AG04449 (cell line): ENCODE measurements around the gene CPZ.

Source experiments
- CTCF ChIA-PET: fragments of 350-600 bp; formaldehyde crosslinking; extraction: SDS; loops from one replicate; lab custom pipeline; 2021; ENCODE audit warnings: antibody characterized with exemption; lab: Yijun Ruan, JAX
- POLR2A ChIA-PET: fragments of 400-600, 350-600 bp; formaldehyde crosslinking; extraction: SDS; loops from one replicate; lab custom pipeline; 2020; ENCODE audit warnings: antibody characterized with exemption, inconsistent platforms; lab: Yijun Ruan, JAX
- DNase-seq: peaks from one replicate; pipeline ENCODE4 v3.0.0-alpha.2; 2010; ENCODE audit warnings: low read depth, low spot score
- H3K4me3 ChIP-seq: 2 replicates; pipeline ENCODE4 v1.5.1; 2011; ENCODE audit warnings: low read depth, mild to moderate bottlenecking, control low read depth, low read length
- TF ChIP-seq, protein P1 (sequence below): IDR thresholded peaks from one replicate; pipeline ENCODE4 v1.5.1; 2011; ENCODE audit warnings: mild to moderate bottlenecking, moderate library complexity, low read length, control low read depth, inconsistent platforms; ENCODE audit not compliant: insufficient read depth; ENCODE audit errors: missing control alignments

Gene CPZ

DNA sequence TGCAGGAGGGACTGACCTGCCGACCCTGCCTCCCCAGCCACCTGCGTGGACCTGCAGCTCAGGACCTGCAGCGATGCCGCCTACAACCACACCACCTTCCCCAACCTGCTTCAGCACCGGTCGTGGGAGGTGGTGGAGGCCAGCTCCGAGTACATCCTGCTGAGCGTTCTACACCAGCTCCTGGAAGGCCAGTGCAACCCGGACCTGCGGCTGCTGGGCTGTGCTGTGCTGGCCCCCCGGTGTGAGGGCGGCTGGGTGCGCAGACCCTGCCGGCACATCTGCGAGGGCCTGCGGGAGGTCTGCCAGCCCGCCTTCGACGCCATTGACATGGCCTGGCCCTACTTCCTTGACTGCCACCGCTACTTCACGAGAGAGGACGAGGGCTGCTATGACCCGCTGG, 8.5 kb downstream of the CPZ start:
- ChIA-PET CTCF (interaction anchor here (1.7 to 8.4 kb wide), 2 partner anchors 130 to 198 kb away, joined by 4 to 121 read pairs; no protein-coding TSS in a partner anchor), POLR2A (no interaction called here)
- TF ChIP-seq, protein P1, sequence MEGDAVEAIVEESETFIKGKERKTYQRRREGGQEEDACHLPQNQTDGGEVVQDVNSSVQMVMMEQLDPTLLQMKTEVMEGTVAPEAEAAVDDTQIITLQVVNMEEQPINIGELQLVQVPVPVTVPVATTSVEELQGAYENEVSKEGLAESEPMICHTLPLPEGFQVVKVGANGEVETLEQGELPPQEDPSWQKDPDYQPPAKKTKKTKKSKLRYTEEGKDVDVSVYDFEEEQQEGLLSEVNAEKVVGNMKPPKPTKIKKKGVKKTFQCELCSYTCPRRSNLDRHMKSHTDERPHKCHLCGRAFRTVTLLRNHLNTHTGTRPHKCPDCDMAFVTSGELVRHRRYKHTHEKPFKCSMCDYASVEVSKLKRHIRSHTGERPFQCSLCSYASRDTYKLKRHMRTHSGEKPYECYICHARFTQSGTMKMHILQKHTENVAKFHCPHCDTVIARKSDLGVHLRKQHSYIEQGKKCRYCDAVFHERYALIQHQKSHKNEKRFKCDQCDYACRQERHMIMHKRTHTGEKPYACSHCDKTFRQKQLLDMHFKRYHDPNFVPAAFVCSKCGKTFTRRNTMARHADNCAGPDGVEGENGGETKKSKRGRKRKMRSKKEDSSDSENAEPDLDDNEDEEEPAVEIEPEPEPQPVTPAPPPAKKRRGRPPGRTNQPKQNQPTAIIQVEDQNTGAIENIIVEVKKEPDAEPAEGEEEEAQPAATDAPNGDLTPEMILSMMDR, result no peak
- H3K4me3 ChIP-seq, result no peak overlapping the region
- no peak for DNase-seq

DNA sequence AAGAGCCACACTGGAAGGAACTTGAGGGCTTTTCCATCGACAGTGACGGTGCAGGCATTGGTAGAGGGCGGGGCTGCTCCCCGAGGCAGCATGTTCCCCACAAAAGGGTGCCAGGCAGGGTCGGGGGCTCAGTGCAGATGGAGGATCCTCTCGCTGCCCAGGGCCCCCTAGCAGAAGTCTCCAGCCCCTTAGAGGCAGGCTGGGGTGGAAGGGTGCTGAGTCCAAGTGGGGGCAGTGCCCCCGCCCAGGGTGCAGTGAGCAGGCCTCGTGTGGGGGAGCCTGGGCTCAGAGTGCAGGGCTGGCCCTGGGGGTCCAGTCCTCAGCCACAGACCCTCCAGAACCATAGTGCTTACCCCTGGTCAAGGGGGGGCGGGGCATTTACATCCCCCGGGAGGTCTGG, 9.0 kb downstream of the CPZ start:
- POLR2A ChIA-PET, result no interaction called here
- CTCF ChIA-PET, result interaction anchor here (8.4 kb wide), 1 partner anchor 131 kb away, joined by 121 read pairs; no protein-coding TSS in a partner anchor
- H3K4me3 ChIP-seq, result no peak overlapping the region
- TF ChIP-seq, protein P1, result no peak
- DNase-seq, result no peak

DNA sequence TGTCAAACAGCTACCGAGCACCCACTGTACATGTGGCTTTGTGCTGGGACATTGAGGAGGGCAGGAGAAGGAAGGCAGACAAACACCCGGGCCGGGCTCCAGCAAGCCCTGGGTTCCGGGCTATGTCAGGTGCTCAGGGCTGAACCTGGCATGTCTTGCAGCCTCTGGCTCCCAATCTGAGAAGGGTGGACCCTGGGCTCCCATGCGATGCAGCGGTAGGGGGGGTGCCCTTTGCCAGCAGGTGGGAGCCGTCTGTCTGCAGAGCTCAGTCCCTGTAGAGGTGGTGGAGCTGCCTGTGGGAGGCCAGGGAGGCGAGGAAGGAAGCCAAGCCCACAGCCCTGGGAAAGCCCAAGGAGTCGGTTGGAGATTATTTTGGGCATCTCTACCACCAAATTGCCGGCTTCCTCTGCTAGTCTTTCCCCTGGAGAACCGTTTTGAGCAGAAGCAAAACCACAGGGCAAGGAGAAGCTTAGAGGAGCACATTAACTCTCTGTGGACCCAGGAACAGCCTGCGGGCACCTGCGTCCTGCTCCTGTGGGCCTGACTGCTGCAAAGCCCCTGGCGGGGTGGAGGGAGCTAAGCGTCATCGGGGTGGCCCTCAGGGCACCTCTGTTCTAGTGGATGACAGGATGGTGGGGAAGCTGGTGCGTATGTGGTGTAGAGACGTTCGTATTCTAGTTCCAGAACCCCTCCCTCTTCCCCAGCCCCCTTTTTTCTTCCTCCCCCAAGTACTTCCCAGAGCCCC, 10.3 kb downstream of the CPZ start:
- POLR2A ChIA-PET, result no interaction called here
- no peak for DNase-seq
- TF ChIP-seq, protein P1, result no peak
- CTCF ChIA-PET, result interaction anchor here (8.4 kb wide), 1 partner anchor 132 kb away, joined by 121 read pairs; no protein-coding TSS in a partner anchor
- H3K4me3 ChIP-seq, result no peak overlapping the region

DNA sequence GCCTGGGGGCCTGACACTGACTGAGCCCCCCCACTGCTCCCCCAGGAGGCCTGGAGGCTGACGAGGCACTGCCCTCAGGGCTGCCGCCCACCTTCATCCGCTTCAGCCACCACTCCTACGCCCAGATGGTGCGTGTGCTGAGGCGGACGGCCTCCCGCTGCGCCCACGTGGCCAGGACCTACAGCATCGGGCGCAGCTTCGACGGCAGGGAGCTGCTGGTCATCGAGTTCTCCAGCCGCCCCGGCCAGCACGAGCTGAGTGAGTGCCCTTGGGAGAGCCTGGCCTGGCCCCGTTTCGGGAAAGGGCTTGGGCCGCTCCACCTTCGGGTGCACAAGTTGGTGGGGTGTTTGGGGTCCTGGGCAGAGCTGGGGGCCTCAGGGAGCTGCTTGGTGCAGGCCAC, 11.4 kb downstream of the CPZ start:
- no peak overlapping the region for H3K4me3 ChIP-seq
- ChIA-PET POLR2A (no interaction called here), CTCF (interaction anchor here (5.5 to 8.4 kb wide), 2 partner anchors 13 to 133 kb away, joined by 40 to 121 read pairs; no protein-coding TSS in a partner anchor)
- TF ChIP-seq, protein P1, result no peak
- no peak for DNase-seq

DNA sequence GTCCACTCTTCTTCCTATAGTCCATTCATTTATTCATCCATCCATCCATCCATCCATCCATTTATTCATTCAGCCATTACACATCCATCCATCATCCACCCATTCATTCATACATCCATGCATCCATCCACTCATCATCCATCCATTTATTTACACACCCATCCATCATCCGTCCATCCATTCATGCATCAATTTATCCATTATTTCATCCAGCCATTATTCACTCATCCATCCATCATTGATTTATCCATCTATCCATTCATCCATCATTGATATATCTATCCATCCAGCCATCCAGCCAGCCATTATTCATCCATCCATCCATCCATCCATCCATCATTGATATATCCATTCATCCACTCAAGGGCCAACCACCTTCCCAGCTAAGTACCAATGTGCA, 12.7 kb downstream of the CPZ start:
- H3K4me3 ChIP-seq, result no peak overlapping the region
- TF ChIP-seq, protein P1, result no peak
- ChIA-PET POLR2A (no interaction called here), CTCF (interaction anchor here (0.6 to 5.5 kb wide), 7 partner anchors 12 to 312 kb away, joined by 3 to 40 read pairs (median 6); partner anchors contain the start of gene CPZ)
- no peak for DNase-seq

DNA sequence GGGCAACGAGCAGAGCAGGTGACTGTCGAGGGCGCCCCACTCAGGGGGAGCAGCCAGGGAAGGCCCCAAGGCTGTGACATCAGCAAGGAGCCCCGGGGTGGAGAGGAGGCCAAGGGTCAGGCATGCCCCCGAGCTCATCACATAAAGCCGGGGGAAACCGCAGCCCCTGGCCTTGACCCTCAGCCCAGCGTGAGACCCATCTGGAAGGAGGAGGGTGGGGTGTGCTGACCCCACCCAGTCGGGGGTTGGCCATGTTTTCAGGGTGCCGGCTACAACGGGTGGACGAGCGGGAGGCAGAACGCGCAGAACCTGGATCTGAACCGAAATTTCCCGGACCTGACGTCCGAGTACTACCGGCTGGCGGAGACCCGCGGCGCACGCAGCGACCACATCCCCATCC, 13.9 kb downstream of the CPZ start:
- CTCF ChIA-PET, result interaction anchor here (1.0 to 5.5 kb wide), 9 partner anchors 8 to 311 kb away, joined by 3 to 40 read pairs (median 6); partner anchors contain the start of gene CPZ
- POLR2A ChIA-PET, result no interaction called here
- no peak overlapping the region for H3K4me3 ChIP-seq
- TF ChIP-seq, protein P1, result no peak
- no peak for DNase-seq
